Measurements from ENCODE around the gene MBD3L4.
"Not testable (repeated sequence)": the region's sequence is repeated elsewhere in the genome, so short reads cannot be mapped to it uniquely, and the experiment has no call there.

The MBD3L4 gene

GRCh38 chr19:7054635-7055368, 14.8 kb upstream of the MBD3L4 start:
- H3K9me2 ChIP-seq (replicated peaks; ENCODE audit: insufficient read depth, low read length); H3K79me2 ChIP-seq (ENCODE audit: insufficient read depth, low read length); H3K27ac ChIP-seq (ENCODE audit: low read depth, low read length); H3F3A ChIP-seq (ENCODE audit: insufficient read depth); H3K36me3 ChIP-seq (ENCODE audit: low read length); H2AFZ ChIP-seq (ENCODE audit: low read depth, low read length, severe bottlenecking); H4K20me1 ChIP-seq (ENCODE audit: low read depth, low read length); H3K9ac ChIP-seq (ENCODE audit: low read length); H3K27me3 ChIP-seq (ENCODE audit: low read length); H3K4me2 ChIP-seq (ENCODE audit: low read depth, low read length, poor library complexity, severe bottlenecking); H3K4me3 ChIP-seq (ENCODE audit: insufficient read depth, low read length, poor library complexity, severe bottlenecking); H3K9me3 ChIP-seq (ENCODE audit: insufficient read depth, low read length): not testable (repeated sequence)

DNA sequence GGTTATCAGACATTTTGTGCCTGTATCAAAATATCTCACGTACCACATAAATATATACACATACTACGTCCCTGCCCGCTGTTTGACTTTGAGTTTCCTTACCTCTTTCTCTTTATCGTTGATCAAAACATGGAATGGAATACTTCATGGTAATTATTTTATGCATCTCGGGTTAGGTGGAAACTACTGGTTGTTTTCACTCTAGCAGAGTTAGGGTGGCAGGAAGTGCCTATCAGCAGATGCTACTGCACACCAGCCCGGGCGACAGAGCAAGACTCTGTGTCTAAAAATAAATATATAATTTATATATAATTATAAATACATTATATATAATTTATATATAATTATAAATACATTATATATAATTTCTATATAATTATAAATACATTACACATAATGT, 12.9 kb upstream of the MBD3L4 start:
- not testable (repeated sequence) for H4K20me1 ChIP-seq (ENCODE audit: low read depth, low read length); H3K9ac ChIP-seq (ENCODE audit: low read length); H3K4me2 ChIP-seq (ENCODE audit: low read depth, low read length, poor library complexity, severe bottlenecking); H3K36me3 ChIP-seq (ENCODE audit: low read length); H3K27me3 ChIP-seq (ENCODE audit: low read length); H3K27ac ChIP-seq (ENCODE audit: low read depth, low read length); H2AFZ ChIP-seq (ENCODE audit: low read depth, low read length, severe bottlenecking); H3K9me2 ChIP-seq (replicated peaks; ENCODE audit: insufficient read depth, low read length); H3K9me3 ChIP-seq (ENCODE audit: insufficient read depth, low read length); H3K4me3 ChIP-seq (ENCODE audit: insufficient read depth, low read length, poor library complexity, severe bottlenecking); H3K79me2 ChIP-seq (ENCODE audit: insufficient read depth, low read length); H3F3A ChIP-seq (ENCODE audit: insufficient read depth)

DNA sequence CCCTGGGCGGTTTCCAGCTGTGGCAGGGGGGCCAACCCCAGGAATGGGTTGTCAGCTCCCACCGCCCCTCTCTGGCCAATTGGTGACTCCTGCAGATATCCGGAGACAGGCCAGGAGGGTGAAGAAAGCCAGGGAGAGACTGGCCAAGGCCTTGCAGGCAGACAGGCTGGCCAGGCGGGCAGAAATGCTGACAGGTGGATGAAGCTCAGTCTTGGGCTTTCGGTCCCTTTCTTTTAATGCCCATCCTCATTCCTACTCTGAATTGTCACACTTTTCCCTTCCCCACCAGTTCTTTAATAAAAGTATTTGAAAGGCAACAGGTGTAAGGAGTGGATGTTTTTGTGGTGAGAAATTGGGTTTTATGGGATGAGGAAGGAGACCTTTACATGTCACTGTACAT, 11.4 kb upstream of the MBD3L4 start:
- not testable (repeated sequence) for H3F3A ChIP-seq (ENCODE audit: insufficient read depth); H3K79me2 ChIP-seq (ENCODE audit: insufficient read depth, low read length); H3K27me3 ChIP-seq (ENCODE audit: low read length); H3K9me2 ChIP-seq (replicated peaks; ENCODE audit: insufficient read depth, low read length); H4K20me1 ChIP-seq (ENCODE audit: low read depth, low read length); H3K9ac ChIP-seq (ENCODE audit: low read length); H3K36me3 ChIP-seq (ENCODE audit: low read length); H2AFZ ChIP-seq (ENCODE audit: low read depth, low read length, severe bottlenecking); H3K9me3 ChIP-seq (ENCODE audit: insufficient read depth, low read length); H3K4me3 ChIP-seq (ENCODE audit: insufficient read depth, low read length, poor library complexity, severe bottlenecking); H3K4me2 ChIP-seq (ENCODE audit: low read depth, low read length, poor library complexity, severe bottlenecking); H3K27ac ChIP-seq (ENCODE audit: low read depth, low read length)

- H3K79me2 ChIP-seq (ENCODE audit: insufficient read depth, low read length); H3K36me3 ChIP-seq (ENCODE audit: low read length); H3K27me3 ChIP-seq (ENCODE audit: low read length); H3K27ac ChIP-seq (ENCODE audit: low read depth, low read length); H4K20me1 ChIP-seq (ENCODE audit: low read depth, low read length); H3K9ac ChIP-seq (ENCODE audit: low read length); H3K4me2 ChIP-seq (ENCODE audit: low read depth, low read length, poor library complexity, severe bottlenecking); H3F3A ChIP-seq (ENCODE audit: insufficient read depth); H3K9me2 ChIP-seq (replicated peaks; ENCODE audit: insufficient read depth, low read length); H2AFZ ChIP-seq (ENCODE audit: low read depth, low read length, severe bottlenecking); H3K4me3 ChIP-seq (ENCODE audit: insufficient read depth, low read length, poor library complexity, severe bottlenecking); H3K9me3 ChIP-seq (ENCODE audit: insufficient read depth, low read length): not testable (repeated sequence)
These were observed 9.0 kb upstream of the MBD3L4 start, which contains the start of gene MBD3L2 for GRCh38 chr19:7049021-7049420. MBD3L2 (plus strand) TSS chr19:7049321; CDS start chr19:7049374, 53 bp downstream.

GRCh38 chr19:7041563-7041962, 1.6 kb upstream of the MBD3L4 start:
- not testable (repeated sequence) for H3K4me3 ChIP-seq (ENCODE audit: insufficient read depth, low read length, poor library complexity, severe bottlenecking); H3K9me3 ChIP-seq (ENCODE audit: insufficient read depth, low read length); H3K36me3 ChIP-seq (ENCODE audit: low read length); H3K27me3 ChIP-seq (ENCODE audit: low read length); H3F3A ChIP-seq (ENCODE audit: insufficient read depth); H3K79me2 ChIP-seq (ENCODE audit: insufficient read depth, low read length); H4K20me1 ChIP-seq (ENCODE audit: low read depth, low read length); H2AFZ ChIP-seq (ENCODE audit: low read depth, low read length, severe bottlenecking); H3K4me2 ChIP-seq (ENCODE audit: low read depth, low read length, poor library complexity, severe bottlenecking); H3K9me2 ChIP-seq (replicated peaks; ENCODE audit: insufficient read depth, low read length); H3K9ac ChIP-seq (ENCODE audit: low read length); H3K27ac ChIP-seq (ENCODE audit: low read depth, low read length)

- not testable (repeated sequence) for H3K9me3 ChIP-seq (ENCODE audit: insufficient read depth, low read length); H3K4me3 ChIP-seq (ENCODE audit: insufficient read depth, low read length, poor library complexity, severe bottlenecking); H3K9me2 ChIP-seq (replicated peaks; ENCODE audit: insufficient read depth, low read length); H3F3A ChIP-seq (ENCODE audit: insufficient read depth); H3K36me3 ChIP-seq (ENCODE audit: low read length); H4K20me1 ChIP-seq (ENCODE audit: low read depth, low read length); H3K4me2 ChIP-seq (ENCODE audit: low read depth, low read length, poor library complexity, severe bottlenecking); H3K79me2 ChIP-seq (ENCODE audit: insufficient read depth, low read length); H3K9ac ChIP-seq (ENCODE audit: low read length); H3K27me3 ChIP-seq (ENCODE audit: low read length); H2AFZ ChIP-seq (ENCODE audit: low read depth, low read length, severe bottlenecking); H3K27ac ChIP-seq (ENCODE audit: low read depth, low read length)
These were observed 9.7 kb downstream of the MBD3L4 start, which contains the start of gene MBD3L5 for GRCh38 chr19:7030278-7030677. MBD3L5 (plus strand) TSS chr19:7030578; CDS start chr19:7030612, 34 bp downstream.

- H2AFZ ChIP-seq (ENCODE audit: low read depth, low read length, severe bottlenecking), result not testable (repeated sequence)
These were observed 11.2 kb downstream of the MBD3L4 start for GRCh38 chr19:7028790-7029189.

DNA sequence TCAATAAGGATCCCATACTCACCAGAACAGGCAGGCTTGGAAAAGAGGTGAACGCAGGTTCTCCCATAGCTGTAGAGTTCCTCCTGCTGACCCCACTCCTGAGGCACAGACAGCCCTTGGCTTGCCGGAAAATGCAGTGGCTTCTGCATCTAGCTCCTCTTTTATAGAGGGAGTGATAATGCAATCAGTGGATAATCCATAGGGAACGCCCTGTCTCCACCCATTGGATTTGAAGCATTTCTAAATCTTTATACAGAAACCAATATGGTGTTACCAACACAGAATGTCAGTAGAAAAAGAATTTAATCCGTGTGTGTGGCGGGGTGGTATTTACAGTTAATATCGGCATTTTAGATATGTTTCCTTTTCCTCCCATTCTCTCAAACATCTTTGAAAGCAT, 18.6 kb downstream of the MBD3L4 start, which contains the start of gene MBD3L2B:
Gene MBD3L2B, minus strand, starts transcription at position 101 of the 400 bp plus-strand sequence. Its CDS starts 34 bp downstream, at position 67.
- H3K27ac ChIP-seq (ENCODE audit: low read depth, low read length); H3K9ac ChIP-seq (ENCODE audit: low read length); H3K79me2 ChIP-seq (ENCODE audit: insufficient read depth, low read length); H3F3A ChIP-seq (ENCODE audit: insufficient read depth); H2AFZ ChIP-seq (ENCODE audit: low read depth, low read length, severe bottlenecking); H3K9me2 ChIP-seq (replicated peaks; ENCODE audit: insufficient read depth, low read length); H3K27me3 ChIP-seq (ENCODE audit: low read length); H3K36me3 ChIP-seq (ENCODE audit: low read length); H4K20me1 ChIP-seq (ENCODE audit: low read depth, low read length); H3K4me3 ChIP-seq (ENCODE audit: insufficient read depth, low read length, poor library complexity, severe bottlenecking); H3K9me3 ChIP-seq (ENCODE audit: insufficient read depth, low read length); H3K4me2 ChIP-seq (ENCODE audit: low read depth, low read length, poor library complexity, severe bottlenecking): not testable (repeated sequence)

More at GRCh38 chr19:7028790-7029189, 11.2 kb downstream of the MBD3L4 start:
- not testable (repeated sequence) for H3K36me3 ChIP-seq (ENCODE audit: low read length); H3K79me2 ChIP-seq (ENCODE audit: insufficient read depth, low read length); H3F3A ChIP-seq (ENCODE audit: insufficient read depth); H3K9me3 ChIP-seq (ENCODE audit: insufficient read depth, low read length); H4K20me1 ChIP-seq (ENCODE audit: low read depth, low read length); H3K27me3 ChIP-seq (ENCODE audit: low read length); H3K4me2 ChIP-seq (ENCODE audit: low read depth, low read length, poor library complexity, severe bottlenecking); H3K4me3 ChIP-seq (ENCODE audit: insufficient read depth, low read length, poor library complexity, severe bottlenecking); H3K27ac ChIP-seq (ENCODE audit: low read depth, low read length); H3K9ac ChIP-seq (ENCODE audit: low read length); H3K9me2 ChIP-seq (replicated peaks; ENCODE audit: insufficient read depth, low read length)
